ENCODE data around the gene MIER1.
"Not testable (repeated sequence)": the region's sequence is repeated elsewhere in the genome, so short reads cannot be mapped to it uniquely, and the experiment has no call there.

The MIER1 gene

DNA sequence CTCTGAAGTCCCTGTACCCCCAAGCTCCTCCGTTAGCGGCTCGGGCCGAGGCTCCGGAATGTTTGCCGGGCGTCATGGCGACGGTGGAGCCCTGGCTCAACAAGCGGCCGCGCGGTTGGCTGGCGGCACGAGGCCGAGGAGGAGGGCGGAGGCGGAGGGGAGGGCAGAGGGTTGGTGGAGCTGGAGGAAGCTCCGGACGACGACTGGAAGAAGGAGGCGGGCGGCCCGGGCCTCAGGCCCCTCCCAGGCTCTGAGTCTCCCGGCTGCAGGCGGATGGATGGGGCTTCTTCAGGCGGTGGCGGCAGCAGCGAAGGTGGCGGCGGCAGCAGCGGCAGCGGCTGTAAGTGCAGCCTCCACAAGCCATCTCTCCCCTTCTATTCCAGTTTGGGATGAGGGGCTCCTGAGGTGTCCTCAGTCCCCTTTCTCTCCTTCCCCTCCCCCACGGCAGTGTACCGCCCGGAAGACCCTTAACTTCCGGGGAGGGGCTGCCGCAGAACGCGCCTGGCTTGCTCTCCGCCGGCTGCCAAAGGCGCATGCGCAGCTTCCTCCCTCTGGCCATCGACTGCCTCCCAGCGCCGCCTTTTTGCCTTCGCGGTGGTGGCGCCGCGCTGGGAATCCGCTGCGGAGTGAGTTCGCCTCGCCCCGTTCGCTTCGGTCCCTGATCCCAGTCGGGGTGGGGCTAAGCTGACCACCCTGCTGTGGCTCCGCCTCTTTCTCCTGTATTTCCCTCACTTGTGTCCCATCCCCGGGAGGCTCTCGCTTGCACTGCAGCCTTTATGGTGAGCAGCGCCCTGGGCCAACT, at the start of gene MIER1, which contains the start of gene DNAI4:
MIER1 (plus strand) TSS at position 235 of the 802 bp plus-strand sequence; CDS start at position 274, 39 bp downstream.
DNAI4 (minus strand) TSS at position 101 of the 802 bp plus-strand sequence; CDS start at position 76, 25 bp downstream.
- DNase-seq: peak; percentile 98

- no peak for DNase-seq
Measured at GRCh38 chr1:66876664-66877063, 48.1 kb upstream of the MIER1 start.

- no peak for DNase-seq
Measured at GRCh38 chr1:66889030-66889429, 35.8 kb upstream of the MIER1 start.

DNA sequence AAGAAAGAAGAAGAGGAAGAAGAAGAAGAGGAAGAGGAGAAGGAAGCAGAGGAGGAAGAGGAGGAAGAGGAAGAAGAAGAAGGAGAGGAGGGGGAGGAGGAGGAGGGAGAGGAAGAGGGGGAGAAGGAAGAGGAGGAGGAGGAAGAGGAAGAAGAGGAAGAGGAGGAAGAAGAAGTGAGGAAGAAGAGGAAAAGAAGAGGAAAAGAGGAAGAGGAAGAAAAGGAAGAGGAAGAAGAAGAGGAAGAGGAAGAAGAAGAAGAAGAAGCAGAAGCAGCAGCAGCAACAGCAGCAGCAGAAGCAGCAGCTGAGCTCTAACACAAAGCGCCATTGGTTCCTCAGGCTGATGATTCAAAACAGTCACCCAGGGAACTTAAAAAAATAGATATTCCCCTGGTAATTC, 34.2 kb upstream of the MIER1 start:
- DNase-seq: no peak

DNA sequence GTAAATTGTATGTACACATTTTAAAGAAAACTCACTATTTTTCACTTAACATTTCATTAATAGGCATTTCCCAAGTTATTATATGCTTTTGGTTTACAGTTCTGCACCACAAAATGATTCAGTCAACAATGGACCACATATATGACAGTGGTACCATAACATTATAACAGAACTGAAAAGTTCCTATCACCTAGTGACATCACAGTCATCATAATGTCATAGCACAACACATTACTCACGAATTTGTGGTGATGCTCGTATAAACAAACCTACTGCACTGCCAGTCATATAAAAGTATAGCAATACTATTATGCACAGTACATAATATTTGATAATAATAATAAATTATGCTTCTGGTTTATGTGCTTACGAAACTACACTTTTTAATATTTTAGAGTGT, 31.1 kb upstream of the MIER1 start:
- DNase-seq: no peak

DNA sequence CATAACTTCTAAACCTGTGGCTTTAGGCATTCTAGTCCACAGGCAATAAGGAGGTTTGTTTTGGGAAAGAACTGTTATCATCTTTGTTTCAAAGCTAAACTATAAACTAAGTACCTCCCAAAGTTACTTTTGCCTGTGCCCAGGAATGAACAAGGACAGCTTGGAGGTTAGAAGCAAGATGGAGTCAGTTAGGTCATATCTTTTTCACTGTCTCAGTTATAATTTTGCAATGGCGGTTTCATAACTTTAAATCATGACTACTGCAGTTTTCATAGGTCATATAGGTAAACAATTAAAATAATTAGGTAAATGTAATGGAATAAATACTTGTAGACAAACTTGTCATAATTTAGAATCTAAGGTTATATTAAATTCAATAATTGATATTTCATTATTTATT, 9.6 kb upstream of the MIER1 start:
- DNase-seq: not testable (repeated sequence)

DNA sequence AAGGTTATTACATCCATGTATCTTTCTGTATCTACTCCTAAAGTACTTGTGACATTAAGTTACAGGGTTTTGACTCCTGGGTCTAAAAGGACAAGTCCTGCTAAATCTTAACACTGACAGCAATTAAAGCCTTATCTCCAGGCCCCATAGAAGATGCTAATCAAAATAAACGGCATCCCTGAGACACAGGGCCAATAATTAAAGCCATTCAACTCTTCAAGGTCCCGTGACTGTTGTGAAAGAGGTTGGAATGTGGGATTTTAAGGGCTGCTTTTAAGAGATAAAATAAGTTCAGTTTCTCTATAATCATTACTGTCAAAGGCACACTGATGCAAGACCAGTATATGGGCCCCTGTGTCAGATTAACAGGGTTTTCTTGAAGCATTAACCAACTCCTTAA, 8.5 kb upstream of the MIER1 start:
- no peak for DNase-seq

DNA sequence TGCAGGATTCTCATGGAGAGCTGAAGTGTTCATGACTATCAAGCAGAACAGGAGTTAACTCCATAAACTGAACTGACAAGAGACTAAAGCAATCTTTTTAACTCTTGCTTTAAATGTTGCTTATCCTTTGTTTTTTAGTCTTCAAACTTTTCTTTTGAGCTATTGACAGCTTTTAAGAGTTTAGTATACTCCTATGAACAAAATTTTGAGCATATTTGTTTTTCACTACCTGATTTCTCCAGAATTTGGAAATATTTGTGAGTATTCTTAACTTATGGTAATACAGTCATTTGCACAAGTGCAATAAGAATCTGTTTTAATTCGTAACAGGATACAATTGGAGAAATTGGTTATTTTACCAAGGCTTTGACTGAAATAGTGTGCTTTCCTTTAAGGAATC, 7.3 kb upstream of the MIER1 start:
- DNase-seq: no peak

GRCh38 chr1:66919063-66919462, 5.7 kb upstream of the MIER1 start:
- no peak for DNase-seq

DNA sequence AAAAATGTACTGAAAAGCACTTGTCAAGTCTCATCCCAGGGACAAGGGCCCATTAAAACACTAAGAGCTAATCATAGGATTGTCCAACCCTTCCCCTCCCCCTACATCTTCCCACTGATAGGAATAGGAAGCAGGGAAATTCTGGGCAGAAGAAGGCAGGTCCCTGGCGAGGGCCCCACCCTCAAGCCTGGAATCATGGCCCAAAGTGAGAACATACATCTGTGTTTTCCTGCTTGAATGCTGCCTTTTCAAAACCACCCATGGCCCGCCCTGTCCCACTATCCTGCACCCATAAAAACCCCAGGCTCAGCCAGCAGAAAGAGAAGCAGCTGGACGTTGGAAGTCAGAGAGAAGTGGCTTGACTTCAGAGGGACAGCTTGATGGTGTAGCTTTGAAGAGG, 5.0 kb upstream of the MIER1 start:
- no peak for DNase-seq

GRCh38 chr1:66920543-66920942, 4.2 kb upstream of the MIER1 start:
- DNase-seq: no peak

DNA sequence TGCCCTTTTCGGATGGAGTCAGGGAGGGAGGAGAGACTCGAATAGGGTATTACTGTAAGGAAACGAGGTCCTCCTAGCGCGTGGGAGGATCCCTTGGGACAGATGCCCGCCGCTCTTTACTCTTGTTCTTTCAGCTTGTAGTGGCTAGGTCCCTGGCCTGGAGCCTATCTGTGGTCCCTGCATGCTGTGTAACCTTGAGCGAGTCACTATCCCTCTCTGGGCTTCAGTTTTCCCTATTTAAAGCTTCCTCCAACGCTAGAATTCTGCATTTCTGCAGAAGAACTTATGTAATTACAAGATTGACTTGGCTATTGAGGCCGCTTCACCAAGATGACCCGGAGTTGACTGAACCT, 744 bp downstream of the MIER1 start:
- no peak for DNase-seq

DNA sequence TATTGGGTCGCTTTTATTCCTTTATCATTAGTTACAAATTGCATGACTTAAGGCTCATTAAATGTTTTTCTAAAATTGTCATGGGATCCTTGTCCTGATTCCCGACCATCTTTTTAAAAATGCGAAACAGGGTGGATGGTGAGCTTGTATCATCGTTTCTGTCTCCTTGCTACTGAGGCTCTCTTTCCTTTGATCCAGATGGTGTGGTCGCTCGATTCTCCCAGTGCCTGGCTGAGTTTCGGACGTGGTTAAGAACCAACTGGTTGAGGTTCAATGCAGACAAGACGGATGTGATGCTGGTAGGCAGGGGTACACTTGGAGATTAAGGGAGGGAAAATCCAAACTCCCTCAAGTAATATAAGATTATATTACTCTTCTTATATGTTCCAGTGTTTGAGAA, 1.2 kb downstream of the MIER1 start:
- DNase-seq: no peak

DNA sequence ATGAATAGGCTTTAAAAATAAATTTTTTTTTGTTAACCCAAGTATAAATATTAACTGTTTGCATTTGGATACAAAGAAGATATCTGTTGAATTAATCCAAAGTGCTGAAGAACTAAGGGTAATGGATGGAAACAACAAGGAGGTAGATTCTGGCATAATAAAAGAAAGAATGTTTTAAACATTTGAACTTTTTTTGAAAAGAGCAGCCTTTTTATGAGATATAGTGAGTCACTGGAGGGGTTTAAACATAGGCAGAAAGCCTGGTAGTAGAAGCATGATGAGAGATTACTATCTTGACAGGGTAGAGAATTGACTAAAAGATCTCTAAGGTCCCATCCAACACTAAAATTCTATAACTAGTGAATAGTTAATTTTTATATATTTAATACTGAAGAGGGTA, 2.7 kb downstream of the MIER1 start:
- no peak for DNase-seq

GRCh38 chr1:66929146-66929688, 4.4 kb downstream of the MIER1 start:
- DNase-seq: no peak

DNA sequence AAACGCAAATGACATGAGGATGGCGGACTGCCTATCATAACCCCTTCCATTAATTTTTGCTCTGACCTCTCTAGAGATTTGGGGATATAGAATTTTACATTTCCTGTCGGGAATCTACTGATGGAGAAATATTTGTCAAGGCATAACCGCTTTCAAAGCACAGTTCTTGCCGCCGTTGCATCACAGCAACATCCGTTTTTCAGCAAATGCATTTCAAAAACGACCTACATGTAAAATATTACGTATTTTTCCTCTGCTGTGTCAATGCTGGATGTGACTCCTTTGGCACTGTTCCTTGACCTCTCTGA, 4.9 kb downstream of the MIER1 start:
- DNase-seq: no peak

DNA sequence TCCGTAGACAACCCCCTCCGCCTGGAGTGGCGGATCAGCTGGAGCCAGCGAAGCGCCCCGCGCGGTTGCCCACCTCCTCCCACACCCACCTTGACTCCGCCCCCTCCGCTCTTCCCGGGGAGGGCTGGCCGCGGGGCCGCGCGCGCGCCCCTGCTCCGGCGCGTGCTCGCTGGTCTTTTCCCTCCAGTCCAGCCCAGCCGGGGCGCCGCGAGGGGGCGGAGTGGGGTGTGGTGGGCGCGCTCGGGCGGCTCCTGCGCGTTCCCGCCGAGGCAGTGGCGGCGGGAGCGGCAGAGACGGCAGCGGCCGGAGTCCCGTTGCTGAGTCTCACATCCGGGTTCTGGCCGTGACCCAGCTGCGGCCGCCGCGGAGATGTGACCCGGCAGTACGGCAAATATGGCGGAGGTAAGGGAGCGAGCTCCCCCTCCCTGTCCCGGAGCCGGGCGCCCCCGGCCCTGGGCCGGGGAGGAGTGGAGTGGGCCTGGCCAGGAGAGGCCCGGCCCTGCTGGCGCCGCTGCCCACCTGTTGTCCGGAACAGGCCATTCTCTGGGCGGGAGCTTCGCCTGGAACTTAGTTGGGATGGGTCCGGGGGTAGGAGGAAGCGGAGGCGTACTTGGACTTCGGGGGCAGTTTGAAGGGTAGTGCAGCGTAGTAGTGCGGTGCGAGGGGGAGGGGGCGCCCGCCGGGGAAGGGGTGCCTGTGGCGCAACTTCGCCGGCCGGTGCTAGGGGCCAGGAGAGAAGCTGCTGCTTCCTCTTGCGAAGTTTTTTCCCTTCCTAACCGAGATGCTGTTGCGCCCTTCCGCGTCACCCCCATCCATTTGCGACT, 5.4 kb downstream of the MIER1 start:
- DNase-seq: peak; percentile 94

- no peak for DNase-seq
Measured at GRCh38 chr1:66930823-66931174, 6.0 kb downstream of the MIER1 start.

DNA sequence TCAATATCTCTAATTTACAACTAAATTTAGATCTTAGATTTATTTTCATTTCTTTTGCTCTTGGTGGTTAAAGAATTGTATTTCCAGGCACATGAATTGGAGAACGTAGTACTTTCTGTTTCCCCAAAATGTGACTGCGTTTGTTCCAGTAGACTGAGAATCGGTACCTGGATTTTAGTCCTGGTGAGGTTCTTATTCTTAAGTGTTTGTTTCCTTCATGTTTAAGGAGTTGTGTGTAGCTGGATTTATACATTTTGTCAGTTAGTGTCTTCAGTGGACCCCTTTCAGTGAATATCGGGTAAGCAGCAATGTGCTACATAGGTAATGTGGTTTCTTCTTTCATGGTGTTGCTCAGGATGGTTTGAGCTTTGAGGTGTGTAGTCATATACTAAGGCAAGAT, 6.8 kb downstream of the MIER1 start:
- no peak for DNase-seq

GRCh38 chr1:66932291-66932690, 7.5 kb downstream of the MIER1 start:
- DNase-seq: no peak

DNA sequence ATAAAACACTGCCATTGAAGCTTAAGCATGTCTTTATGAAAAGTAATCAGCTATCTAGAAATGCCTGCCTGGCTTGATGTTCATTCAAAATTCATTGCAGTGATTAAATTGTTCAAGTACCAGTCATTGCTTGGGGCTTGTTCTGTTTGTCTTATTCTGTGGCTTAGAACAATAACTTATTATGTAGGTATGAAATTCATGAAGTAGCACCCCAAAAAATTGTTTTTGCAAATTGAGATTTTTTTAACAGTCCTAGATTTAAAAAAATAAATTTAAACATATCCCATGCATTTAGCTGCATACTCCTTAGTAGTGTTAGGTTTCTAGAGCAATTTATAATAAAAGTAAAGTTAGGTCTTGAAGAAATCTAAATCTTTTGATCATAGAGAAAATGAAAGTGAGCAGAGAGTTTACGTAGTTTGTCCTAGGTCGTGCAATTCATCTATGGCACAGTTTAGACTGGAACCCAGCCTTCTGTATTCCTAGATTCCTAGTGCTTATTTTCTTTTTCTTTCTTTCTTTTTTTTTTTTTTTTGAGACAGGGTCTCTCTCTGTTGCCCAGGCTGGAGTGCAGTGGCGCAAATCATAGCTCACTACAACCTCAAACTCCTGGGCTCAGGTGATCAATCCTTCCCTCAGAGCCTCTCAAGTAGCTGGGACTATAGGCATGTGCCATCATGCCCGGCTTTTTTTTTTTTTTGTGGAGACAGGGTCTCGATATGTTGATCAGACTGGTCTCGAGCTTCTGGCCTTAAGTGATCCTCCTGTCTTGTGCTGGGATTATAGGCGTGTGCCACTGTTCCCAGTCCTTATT, 9.3 kb downstream of the MIER1 start:
- no peak for DNase-seq

DNA sequence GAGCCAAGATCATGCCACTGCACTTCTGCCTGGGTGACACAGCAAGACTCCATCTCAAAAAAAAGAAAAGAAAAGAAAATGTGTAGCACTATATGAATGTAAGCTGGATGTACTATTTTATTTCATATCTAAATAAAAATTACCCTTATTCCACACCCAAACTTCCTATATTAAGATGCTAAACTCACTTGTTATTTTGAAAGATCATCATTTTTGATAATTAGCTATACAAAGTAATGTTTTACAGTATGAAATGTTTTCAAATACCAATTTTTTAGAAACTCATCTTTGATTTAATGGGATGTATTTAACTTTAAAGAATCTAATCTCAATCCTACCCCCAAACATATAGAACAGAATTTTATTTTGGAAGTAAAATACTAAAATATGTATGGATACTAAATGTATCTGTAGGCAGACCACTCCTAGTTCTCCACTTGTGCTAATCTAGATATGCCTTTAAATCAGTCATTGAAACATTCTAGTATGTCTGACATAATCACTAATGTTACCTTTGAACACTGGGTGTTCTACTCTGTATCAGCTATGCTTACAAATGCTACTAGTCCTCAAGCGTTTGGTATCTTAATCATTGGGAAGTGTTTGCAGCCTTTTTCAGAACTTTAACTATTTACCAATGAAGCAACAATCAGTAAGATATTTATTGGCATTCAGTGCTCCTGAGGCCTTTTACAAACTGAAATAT, 12.9 kb downstream of the MIER1 start:
- no peak for DNase-seq

- no peak for DNase-seq
Measured at GRCh38 chr1:66938613-66939012, 13.8 kb downstream of the MIER1 start.
